IgD-negative memory B cell (primary cell): ENCODE data around the gene POLR3A. TPM values are rescaled to one million over a fixed set of nuclear protein-coding genes. Genes with fewer than 3 reads are reported as not detected.

ENCODE experiments used
- H3K27ac Mint-ChIP-seq, 3 donors: one replicate each; pipeline ENCODE4 v1.8.0; 2020 to 2022; ENCODE audit warnings: mild to moderate bottlenecking in 3 of 3, mixed read lengths in 3 of 3, moderate library complexity in 1 of 3
- H3K27me3 Mint-ChIP-seq: one replicate; pipeline ENCODE4 v1.8.0; 2021; ENCODE audit warnings: mixed read lengths
- H3K36me3 Mint-ChIP-seq: one replicate; pipeline ENCODE4 v1.8.0; 2020; ENCODE audit warnings: mild to moderate bottlenecking, mixed read lengths
- H3K4me1 Mint-ChIP-seq, 3 donors: one replicate each; pipeline ENCODE4 v1.8.0; 2020 to 2022; ENCODE audit warnings: mixed read lengths in 3 of 3, mild to moderate bottlenecking in 1 of 3
- H3K4me3 Mint-ChIP-seq, 4 donors: one replicate each; pipeline ENCODE4 v1.8.0; 2020 to 2022; ENCODE audit warnings: mild to moderate bottlenecking in 4 of 4, mixed read lengths in 4 of 4, moderate library complexity in 3 of 4
- H3K9me3 Mint-ChIP-seq, 3 donors: one replicate each; pipeline ENCODE4 v1.8.0; 2020 to 2021; ENCODE audit warnings: mixed read lengths in 3 of 3, mild to moderate bottlenecking in 1 of 3
- polyA plus RNA-seq: library from polyadenylated mRNA; unstranded; fragments of 300-500 nt; fragmentation: Illumina TruSeq; gene quantifications from one replicate; pipeline ENCODE4 v1.2.3, GENCODE V29; 2021

The POLR3A gene
- polyA plus RNA-seq, 1 donor from 2014 or later: 6.5 TPM

- no peak overlapping the region for H3K27ac Mint-ChIP-seq
- H3K36me3 Mint-ChIP-seq: peaks cover 1% of the 10 kb centered on the region
- no peak overlapping the region for H3K4me3 Mint-ChIP-seq
- H3K27me3 Mint-ChIP-seq: peaks cover 2% of the 10 kb centered on the region
- H3K9me3 Mint-ChIP-seq: no peaks in the 10 kb centered on the region
- H3K4me1 Mint-ChIP-seq: peaks cover 0 to 1% (median 0%) of the 10 kb centered on the region in 3 donors
These were observed 33.0 kb upstream of the POLR3A start for GRCh38 chr10:78062296-78062695.

DNA sequence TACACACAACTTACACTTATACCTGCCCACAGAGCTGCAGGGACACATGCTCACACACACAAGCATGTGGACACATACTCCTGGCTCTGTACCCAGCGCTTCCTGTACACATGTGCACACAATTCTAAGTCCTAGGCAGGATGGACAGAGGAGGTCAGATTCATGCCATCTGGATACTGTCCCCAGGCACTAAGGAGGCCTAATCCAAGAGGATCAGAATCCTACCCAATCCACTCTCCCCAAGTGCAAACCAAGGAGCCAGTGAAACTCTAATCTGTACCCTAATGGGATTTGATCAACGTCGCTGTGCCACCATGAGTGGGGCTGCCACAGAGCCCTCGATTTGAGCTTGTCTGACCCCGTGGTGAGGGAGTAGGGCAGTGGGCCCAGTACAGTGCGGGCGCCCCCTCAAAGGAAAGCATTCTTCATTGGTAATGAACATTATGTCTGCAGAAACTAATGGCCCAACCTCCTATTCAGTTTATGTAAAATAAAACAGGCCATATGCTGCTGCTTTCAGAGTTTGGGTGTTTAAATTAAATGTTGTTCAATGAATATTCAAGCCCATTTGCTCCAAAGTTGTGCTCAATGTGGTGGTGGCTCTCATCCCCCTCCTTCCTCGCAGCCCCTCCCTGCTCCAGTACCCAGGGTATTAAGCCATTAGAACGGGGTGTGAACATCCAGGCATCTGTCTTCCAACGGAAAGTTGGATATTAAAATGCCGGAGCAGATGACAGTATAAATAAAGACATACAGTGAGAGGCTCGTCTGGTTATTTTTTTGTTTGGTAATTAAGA, 30.8 kb upstream of the POLR3A start:
- Mint-ChIP-seq H3K9me3 (no peaks in the 10 kb centered on the region), H3K4me3 (no peak overlapping the region), H3K27me3 (no peaks in the 10 kb centered on the region), H3K27ac (no peak overlapping the region), H3K4me1 (peaks cover 0 to 1% (median 0%) of the 10 kb centered on the region in 3 donors), H3K36me3 (peaks cover 3% of the 10 kb centered on the region)

GRCh38 chr10:78058562-78058961, 29.2 kb upstream of the POLR3A start:
- peaks cover 0 to 1% (median 0%) of the 10 kb centered on the region in 3 donors for H3K4me1 Mint-ChIP-seq
- H3K27ac Mint-ChIP-seq: no peak overlapping the region
- H3K36me3 Mint-ChIP-seq: peaks cover 3% of the 10 kb centered on the region
- H3K9me3 Mint-ChIP-seq: no peaks in the 10 kb centered on the region
- no peaks in the 10 kb centered on the region for H3K27me3 Mint-ChIP-seq
- H3K4me3 Mint-ChIP-seq: no peak overlapping the region

GRCh38 chr10:78053211-78053868, 24.0 kb upstream of the POLR3A start:
- Mint-ChIP-seq H3K27ac (no peak overlapping the region), H3K27me3 (no peaks in the 10 kb centered on the region), H3K9me3 (no peaks in the 10 kb centered on the region), H3K36me3 (peaks cover 8% of the 10 kb centered on the region), H3K4me3 (no peak overlapping the region), H3K4me1 (peaks cover 0 to 1% (median 0%) of the 10 kb centered on the region in 3 donors)

GRCh38 chr10:78049851-78050250, 20.5 kb upstream of the POLR3A start:
- Mint-ChIP-seq H3K27me3 (no peaks in the 10 kb centered on the region), H3K4me1 (peaks cover 7 to 9% (median 9%) of the 10 kb centered on the region in 3 donors), H3K27ac (no peak overlapping the region), H3K36me3 (peaks cover 5% of the 10 kb centered on the region), H3K4me3 (no peak overlapping the region), H3K9me3 (no peaks in the 10 kb centered on the region)

DNA sequence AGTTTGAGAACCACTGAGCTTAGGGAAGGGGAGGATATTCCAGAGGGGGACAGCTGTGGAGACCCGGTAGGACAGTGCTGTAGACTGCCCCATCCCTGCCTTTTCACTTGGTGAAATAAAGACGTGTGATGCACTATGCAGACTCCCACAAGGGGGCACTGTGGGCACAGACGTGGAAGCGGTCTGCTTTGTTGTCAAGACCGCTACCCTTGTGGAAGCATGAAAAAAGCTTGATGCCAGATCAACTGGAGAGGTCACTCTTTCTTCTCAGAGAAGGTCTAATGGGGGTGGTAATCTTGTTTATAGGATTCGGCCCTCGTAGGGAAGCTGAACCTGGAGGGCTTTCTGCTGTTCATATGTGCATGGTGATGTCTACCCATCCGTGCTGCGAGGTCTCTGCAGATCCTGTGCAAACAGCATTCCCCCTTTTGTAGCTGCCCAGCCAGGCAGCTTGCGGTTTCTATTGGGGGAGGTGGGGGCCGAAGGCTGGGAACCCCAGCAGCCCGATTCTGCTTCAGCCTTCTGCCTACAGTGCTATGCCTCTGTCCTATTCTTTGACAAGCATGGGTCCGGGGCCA, 18.1 kb upstream of the POLR3A start:
- Mint-ChIP-seq H3K27me3 (no peaks in the 10 kb centered on the region), H3K27ac (no peak overlapping the region), H3K9me3 (no peaks in the 10 kb centered on the region), H3K4me1 (peaks cover 17 to 22% (median 20%) of the 10 kb centered on the region in 3 donors), H3K36me3 (peaks cover 3% of the 10 kb centered on the region), H3K4me3 (peak overlapping the region in 1 of 4 donors; percentile 3)

DNA sequence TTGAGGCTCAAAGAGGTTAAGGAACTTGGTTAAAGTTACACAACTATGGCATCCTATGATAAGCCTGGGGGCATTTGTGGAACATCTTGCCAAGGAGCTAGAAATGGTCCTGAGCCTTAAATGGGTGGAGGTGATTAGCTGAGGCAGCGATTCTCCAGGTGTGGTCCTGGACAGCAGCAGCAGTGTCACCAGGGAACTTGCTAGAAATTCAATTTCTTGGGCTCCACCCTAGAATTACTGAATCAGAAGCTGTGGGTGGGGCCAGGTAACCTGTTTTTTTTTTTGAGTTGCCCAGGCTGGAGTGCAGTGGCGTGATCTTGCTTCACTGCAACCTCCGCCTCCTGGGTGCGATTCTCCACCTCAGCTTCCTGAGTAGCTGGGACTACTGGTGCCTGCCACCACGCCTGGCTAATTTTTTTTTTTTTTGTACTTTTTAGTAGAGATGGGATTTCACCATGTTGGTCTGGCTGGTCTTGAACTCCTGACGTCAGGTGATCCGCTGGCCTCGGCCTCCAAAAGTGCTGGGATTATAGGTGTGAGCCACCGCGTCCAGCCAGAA, 17.5 kb upstream of the POLR3A start:
- no peaks in the 10 kb centered on the region for H3K27me3 Mint-ChIP-seq
- no peaks in the 10 kb centered on the region for H3K36me3 Mint-ChIP-seq
- H3K4me3 Mint-ChIP-seq: no peak overlapping the region
- peaks cover 17 to 24% (median 22%) of the 10 kb centered on the region in 3 donors for H3K4me1 Mint-ChIP-seq
- H3K9me3 Mint-ChIP-seq: no peaks in the 10 kb centered on the region
- no peak overlapping the region for H3K27ac Mint-ChIP-seq

- H3K36me3 Mint-ChIP-seq: no peaks in the 10 kb centered on the region
- no peaks in the 10 kb centered on the region for H3K9me3 Mint-ChIP-seq
- H3K4me3 Mint-ChIP-seq: no peak overlapping the region
- H3K4me1 Mint-ChIP-seq: peaks cover 17 to 30% (median 24%) of the 10 kb centered on the region in 3 donors
- H3K27ac Mint-ChIP-seq: no peak overlapping the region
- H3K27me3 Mint-ChIP-seq: no peaks in the 10 kb centered on the region
These were observed 16.5 kb upstream of the POLR3A start for GRCh38 chr10:78045856-78046255.

DNA sequence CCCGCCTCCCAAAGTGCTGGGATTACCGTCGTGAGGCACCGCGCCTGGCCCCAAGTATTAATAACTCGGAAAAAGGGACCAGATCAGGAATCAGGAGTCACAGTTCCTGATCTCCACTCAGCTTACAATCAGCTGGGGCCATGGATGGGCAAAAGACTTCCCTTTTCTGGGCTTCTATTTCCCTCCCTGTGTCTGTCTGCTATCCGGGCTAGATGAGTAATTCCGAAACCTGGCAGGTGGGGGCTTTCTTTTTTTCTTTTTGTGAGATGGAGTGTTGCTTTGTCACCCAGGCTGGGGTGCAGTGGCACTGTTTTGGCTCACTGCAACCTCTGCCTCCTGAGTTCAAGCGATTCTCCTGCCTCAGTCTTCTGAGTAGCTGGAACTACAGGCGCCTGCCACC, 15.9 kb upstream of the POLR3A start:
- peaks cover 17 to 34% (median 24%) of the 10 kb centered on the region in 3 donors for H3K4me1 Mint-ChIP-seq
- peak overlapping the region in 1 of 4 donors; percentile 76 for H3K4me3 Mint-ChIP-seq
- no peaks in the 10 kb centered on the region for H3K27me3 Mint-ChIP-seq
- peaks cover 5% of the 10 kb centered on the region for H3K36me3 Mint-ChIP-seq
- H3K9me3 Mint-ChIP-seq: no peaks in the 10 kb centered on the region
- H3K27ac Mint-ChIP-seq: peak overlapping the region in 2 of 3 donors; percentile 33 to 47

GRCh38 chr10:78044699-78045098, 15.4 kb upstream of the POLR3A start:
- Mint-ChIP-seq H3K27me3 (no peaks in the 10 kb centered on the region), H3K4me1 (peaks cover 17 to 35% (median 27%) of the 10 kb centered on the region in 3 donors), H3K9me3 (no peaks in the 10 kb centered on the region), H3K27ac (peak overlapping the region in 1 of 3 donors; percentile 33), H3K4me3 (no peak overlapping the region), H3K36me3 (peaks cover 5% of the 10 kb centered on the region)

DNA sequence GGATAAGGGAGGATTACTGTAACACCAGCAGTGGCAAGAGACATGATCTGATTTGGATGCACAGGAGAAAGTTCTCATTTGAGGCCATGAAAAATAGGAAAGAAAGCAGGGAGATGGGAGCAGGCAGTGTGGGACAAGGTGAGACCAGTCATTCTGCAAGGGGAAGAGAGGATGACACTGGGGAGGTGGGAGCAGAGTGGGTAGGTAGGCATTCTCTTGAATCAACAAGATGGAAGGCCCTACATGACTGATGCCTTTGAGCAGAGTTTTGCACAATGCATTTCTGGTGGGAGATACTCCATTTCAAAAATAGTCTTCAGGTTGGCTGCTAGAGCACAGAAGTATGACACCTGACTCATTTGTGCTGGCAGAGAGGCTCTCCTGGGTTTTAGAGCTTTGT, 14.9 kb upstream of the POLR3A start:
- Mint-ChIP-seq H3K4me3 (peak overlapping the region in 1 of 4 donors; percentile 10), H3K9me3 (no peaks in the 10 kb centered on the region), H3K36me3 (peaks cover 5% of the 10 kb centered on the region), H3K27ac (peak overlapping the region in 1 of 3 donors; percentile 85), H3K27me3 (no peaks in the 10 kb centered on the region), H3K4me1 (peaks cover 17 to 37% (median 29%) of the 10 kb centered on the region in 3 donors)

- H3K4me1 Mint-ChIP-seq: peaks cover 20 to 46% (median 32%) of the 10 kb centered on the region in 3 donors
- peak overlapping the region in 2 of 3 donors; percentile 26 to 53 for H3K27ac Mint-ChIP-seq
- H3K36me3 Mint-ChIP-seq: peaks cover 5% of the 10 kb centered on the region
- no peak overlapping the region for H3K4me3 Mint-ChIP-seq
- H3K27me3 Mint-ChIP-seq: no peaks in the 10 kb centered on the region
- no peaks in the 10 kb centered on the region for H3K9me3 Mint-ChIP-seq
These were observed 13.4 kb upstream of the POLR3A start for GRCh38 chr10:78042752-78043104.

DNA sequence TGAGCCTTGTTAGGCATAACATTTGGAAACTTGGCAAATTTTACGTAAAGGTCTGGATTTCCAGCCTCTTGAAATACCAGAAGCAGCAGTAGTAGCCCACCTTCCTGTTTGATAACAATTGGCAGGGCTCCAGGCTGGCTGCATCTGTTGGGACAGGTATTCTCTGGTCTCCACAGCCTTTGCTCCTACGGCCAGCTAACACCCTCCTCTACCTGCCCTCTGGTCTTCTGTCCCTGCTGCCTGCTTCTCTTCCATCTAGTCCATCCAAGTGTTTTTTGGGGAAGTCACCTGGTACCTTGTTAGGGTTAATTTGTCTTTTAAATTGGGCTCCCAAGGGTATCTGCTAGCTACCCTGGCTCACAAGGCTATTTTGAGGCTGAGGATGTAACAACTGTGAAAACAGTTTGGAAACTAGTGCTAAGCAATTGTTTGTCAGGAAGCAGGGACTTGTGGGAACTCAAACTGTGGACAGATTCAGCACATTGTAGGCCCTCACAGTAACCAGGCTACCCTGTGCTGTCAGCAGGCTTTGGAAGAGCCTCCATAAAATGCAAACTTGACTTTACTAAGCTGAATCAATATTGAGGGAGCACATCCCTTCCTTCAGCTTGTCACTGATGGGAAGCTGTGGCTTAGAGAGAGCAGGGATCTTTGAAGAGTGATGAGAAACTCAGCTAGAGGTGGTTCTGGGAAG, 12.9 kb upstream of the POLR3A start:
- peak overlapping the region in 2 of 3 donors; percentile 26 to 53 for H3K27ac Mint-ChIP-seq
- H3K27me3 Mint-ChIP-seq: no peaks in the 10 kb centered on the region
- H3K36me3 Mint-ChIP-seq: peaks cover 5% of the 10 kb centered on the region
- H3K4me1 Mint-ChIP-seq: peaks cover 20 to 47% (median 37%) of the 10 kb centered on the region in 3 donors
- H3K4me3 Mint-ChIP-seq: no peak overlapping the region
- no peaks in the 10 kb centered on the region for H3K9me3 Mint-ChIP-seq

DNA sequence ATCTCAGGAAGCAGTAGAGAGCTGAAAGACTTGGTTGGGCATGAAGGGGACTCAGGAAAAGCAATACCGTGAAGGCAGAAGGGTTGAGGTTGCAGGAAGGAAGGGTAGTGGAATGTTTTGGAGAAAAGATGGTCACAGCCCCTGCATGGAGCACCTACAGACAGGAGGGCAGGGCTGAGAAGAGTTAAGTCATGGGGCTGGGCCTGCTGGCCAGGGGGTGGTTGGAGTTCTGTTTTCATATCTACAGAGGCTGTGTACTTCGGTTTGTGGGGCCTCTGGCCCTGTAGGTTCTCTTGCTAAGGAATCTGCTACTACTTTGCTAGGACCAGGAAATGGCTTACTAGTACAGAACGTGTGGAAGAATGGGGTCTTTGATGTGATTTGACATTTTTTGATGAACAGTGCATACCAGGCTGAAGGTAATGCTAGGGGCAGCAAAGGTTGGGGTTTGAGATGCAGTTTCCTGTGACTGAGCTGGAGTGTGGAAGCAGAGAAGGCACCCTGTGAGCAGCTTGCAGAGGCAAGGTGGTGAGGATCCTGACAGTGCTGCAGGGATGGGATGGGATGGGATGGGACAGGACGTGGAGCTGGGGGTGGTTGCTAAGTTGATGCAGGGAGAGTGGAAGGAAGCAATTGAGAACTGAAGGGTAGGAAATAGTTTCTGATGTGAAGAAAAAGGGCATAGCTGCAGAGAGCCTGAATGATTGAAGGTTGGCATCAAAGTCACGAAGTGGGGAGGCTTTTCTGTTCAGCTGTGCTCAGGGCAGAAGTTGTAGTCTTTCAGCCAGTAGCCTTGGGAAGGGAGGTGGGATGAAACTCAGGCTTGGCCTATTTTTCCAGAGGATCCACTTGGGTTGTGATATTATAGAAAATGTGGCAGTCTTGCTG, 12.1 kb upstream of the POLR3A start:
- Mint-ChIP-seq H3K27me3 (no peaks in the 10 kb centered on the region), H3K4me3 (no peak overlapping the region), H3K27ac (peak overlapping the region in 2 of 3 donors; percentile 26 to 68), H3K4me1 (peaks cover 24 to 53% (median 45%) of the 10 kb centered on the region in 3 donors), H3K36me3 (peaks cover 5% of the 10 kb centered on the region), H3K9me3 (no peaks in the 10 kb centered on the region)
